ENCODE measurements around the gene EFCAB6.

- no peak for TF ChIP-seq CTCF (IDR thresholded peaks at IDR 0.05)
- TF ChIP-seq POLR2A (IDR thresholded peaks at IDR 0.05; ENCODE audit: low read depth) = no peak
- TF ChIP-seq POLR2AphosphoS5 (IDR thresholded peaks at IDR 0.05) = no peak
Measured at GRCh38 chr22:43839781-43840180, 27.7 kb upstream of the EFCAB6 start.
